ENCODE data around the gene FAM43A. TPM values are rescaled to one million over a fixed set of nuclear protein-coding genes. Genes with fewer than 3 reads are reported as not detected.

The FAM43A gene
- total RNA-seq, 2 experiments from 2014 or later = 7.5 to 21.6 TPM

GRCh38 chr3:194736896-194737600 lies 51.4 kb downstream of the FAM43A start:
- Histone ChIP-seq H2AFZ (ENCODE audit: low read length) (no peak overlapping the region), H3K4me1 (ENCODE audit: insufficient read depth, low read length, poor library complexity, severe bottlenecking) (peaks cover 32% of the 10 kb centered on the region), H3K9me2 (ENCODE audit: insufficient read depth, low read length) (no peaks in the 10 kb centered on the region), H4K20me1 (ENCODE audit: insufficient read depth, low read length) (0 out of 2 replicates have a peak, but pooled peaks cover 3% of the 10 kb centered on the region), H3K4me3 (ENCODE audit: low read depth, low read length, poor library complexity, severe bottlenecking) (no peak overlapping the region), H3K79me2 (ENCODE audit: insufficient read depth, low read depth, low read length) (no peaks in the 10 kb centered on the region), H3K9me3 (ENCODE audit: low read length) (peaks cover 9% of the 10 kb centered on the region; the same call in 1 of the 2 replicates), H3K36me3 (ENCODE audit: insufficient read depth, low read length) (no peaks in the 10 kb centered on the region; the same call in 1 of the 2 replicates), H3K4me2 (ENCODE audit: low read length) (peak overlapping the region; percentile 48), H3K27ac (ENCODE audit: low read depth, low read length, poor library complexity, severe bottlenecking) (peak overlapping the region; percentile 31)
- intact Hi-C loops (cut with micrococcal nuclease; ENCODE audit: unreplicated experiment) = loop anchor here (1.0 kb wide), 2 partner anchors 46 to 523 kb away; no protein-coding TSS in a partner anchor
- CTCF ChIA-PET (ENCODE audit: unreplicated experiment) = no interaction called here
- TF ChIP-seq EZH2phosphoT487 (IDR thresholded peaks at IDR 0.05; ENCODE audit: borderline replicate concordance, low read depth, low read length) = no peak
- TF ChIP-seq, protein P1, sequence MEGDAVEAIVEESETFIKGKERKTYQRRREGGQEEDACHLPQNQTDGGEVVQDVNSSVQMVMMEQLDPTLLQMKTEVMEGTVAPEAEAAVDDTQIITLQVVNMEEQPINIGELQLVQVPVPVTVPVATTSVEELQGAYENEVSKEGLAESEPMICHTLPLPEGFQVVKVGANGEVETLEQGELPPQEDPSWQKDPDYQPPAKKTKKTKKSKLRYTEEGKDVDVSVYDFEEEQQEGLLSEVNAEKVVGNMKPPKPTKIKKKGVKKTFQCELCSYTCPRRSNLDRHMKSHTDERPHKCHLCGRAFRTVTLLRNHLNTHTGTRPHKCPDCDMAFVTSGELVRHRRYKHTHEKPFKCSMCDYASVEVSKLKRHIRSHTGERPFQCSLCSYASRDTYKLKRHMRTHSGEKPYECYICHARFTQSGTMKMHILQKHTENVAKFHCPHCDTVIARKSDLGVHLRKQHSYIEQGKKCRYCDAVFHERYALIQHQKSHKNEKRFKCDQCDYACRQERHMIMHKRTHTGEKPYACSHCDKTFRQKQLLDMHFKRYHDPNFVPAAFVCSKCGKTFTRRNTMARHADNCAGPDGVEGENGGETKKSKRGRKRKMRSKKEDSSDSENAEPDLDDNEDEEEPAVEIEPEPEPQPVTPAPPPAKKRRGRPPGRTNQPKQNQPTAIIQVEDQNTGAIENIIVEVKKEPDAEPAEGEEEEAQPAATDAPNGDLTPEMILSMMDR (conservative IDR thresholded peaks at IDR 0.05; ENCODE audit: low read length) = no peak
- peak; percentile 87 for DNase-seq (ENCODE audit: low spot score)
- BruUV-seq (replicated peaks) = no TSS peak
- POLR2A ChIA-PET = interaction anchor here (0.5 to 3.1 kb wide), 4 partner anchors 45 to 533 kb away, joined by 3 to 13 read pairs (median 6); no protein-coding TSS in a partner anchor

Small RNA genes within 50 kb of the gene (small RNA-seq; reads per million reads assigned to genes)
- gene AC046143.2 = not detected

Other genes with a start within 250 kb of the FAM43A start
- gene ATP13A3, start 198.9 kb upstream of the FAM43A start, total RNA-seq (2014; rRNA removed; shearing (Covaris generic)) = 84.5 and 103 TPM in 2 replicates
- 69.5 and 79.5 TPM in 2 replicates for gene ATP13A3, start 198.9 kb upstream of the FAM43A start, total RNA-seq (2022)
- 8.8 and 9.6 TPM in 2 replicates for gene TMEM44, start 52.5 kb upstream of the FAM43A start, total RNA-seq (2014; rRNA removed; shearing (Covaris generic))
- 22.9 and 25.7 TPM in 2 replicates for gene TMEM44, start 52.5 kb upstream of the FAM43A start, total RNA-seq (2022)
- gene LSG1, start 13.7 kb upstream of the FAM43A start, total RNA-seq (2014; rRNA removed; shearing (Covaris generic)) = 52.9 and 59.4 TPM in 2 replicates
- 39.3 and 44.4 TPM in 2 replicates for gene LSG1, start 13.7 kb upstream of the FAM43A start, total RNA-seq (2022)

All from OCI-LY7 (cell line).